ENCODE data around the gene RNF40. TPM values are rescaled to one million over a fixed set of nuclear protein-coding genes. Genes with fewer than 3 reads are reported as not detected.

RNF40 gene
- total and polyA plus RNA-seq, 2 of the 8 experiments (the other 6 are each of a cell fraction or from before 2014, with no cell fraction given), result 38.5 to 68.7 TPM

GRCh38 chr16:30724641-30725417 lies 37.3 kb upstream of the RNF40 start:
- DNase-seq (ENCODE audit: low read depth in 1 of 2, low spot score in 2 of 2) (no peak), FAIRE-seq (no peak)
- Histone ChIP-seq H3K4me1 (replicated peaks in 1 of 4; ENCODE audit: control insufficient read depth in 3 of 4, insufficient read depth in 4 of 4, low read length in 3 of 4) (peaks cover 0 to 3% (median 3%) of the 10 kb centered on the region in 4 experiments; a peak in 2 of 7 replicates), H2BK15ac (ENCODE audit: low read length) (no peak overlapping the region), H3K14ac (ENCODE audit: insufficient read length) (no peak overlapping the region), H3K18ac (ENCODE audit: extremely low read depth, low read length) (no peak overlapping the region), H4K20me1 (replicated peaks in 1 of 2; ENCODE audit: control insufficient read depth in 1 of 2, insufficient read depth in 2 of 2, low read length in 2 of 2) (peaks cover 8 to 28% of the 10 kb centered on the region in 2 experiments), H3K36me3 (ENCODE audit: control insufficient read depth in 2 of 4, insufficient read depth in 4 of 4, low read length in 3 of 4) (peaks cover 39 to 67% (median 60%) of the 10 kb centered on the region in 4 experiments), H4K8ac (ENCODE audit: extremely low read depth, insufficient read depth, low read length) (no peak overlapping the region), H3K9ac (replicated peaks in 1 of 4; ENCODE audit: extremely low read depth in 1 of 4, low read depth in 3 of 4, low read length in 3 of 4) (no peak overlapping the region), H3K79me1 (ENCODE audit: low read depth, low read length) (peaks cover 6% of the 10 kb centered on the region; the same call in 1 of the 2 replicates), H3K79me2 (ENCODE audit: control insufficient read depth in 1 of 2, insufficient read depth in 2 of 2, low read length in 2 of 2) (no peaks in the 10 kb centered on the region; a peak in 1 of 4 replicates), H2AK5ac (ENCODE audit: low read depth, low read length) (no peak overlapping the region), H3K4me2 (ENCODE audit: insufficient read depth in 1 of 2, low read depth in 2 of 2, low read length in 2 of 2) (no peak overlapping the region), H2BK20ac (ENCODE audit: low read length) (no peak overlapping the region), H3K56ac (replicated peaks; ENCODE audit: insufficient read length, low read depth, low read length) (no peak overlapping the region), H3K23me2 (ENCODE audit: low read depth, low read length) (no peaks in the 10 kb centered on the region), H3K9me3 (ENCODE audit: insufficient read depth in 2 of 2, low read depth in 1 of 2, low read length in 1 of 2) (no peaks in the 10 kb centered on the region), H4K91ac (replicated peaks; ENCODE audit: insufficient read length, low read length) (no peak overlapping the region), H4K5ac (ENCODE audit: insufficient read length, low read depth, low read length) (no peak overlapping the region), H2BK5ac (ENCODE audit: low read depth, low read length) (no peak overlapping the region), H3K4ac (replicated peaks; ENCODE audit: insufficient read length, low read depth, low read length) (no peak overlapping the region), H3K27ac (ENCODE audit: low read depth, low read length) (no peak overlapping the region), H3K23ac (ENCODE audit: insufficient read length) (no peak overlapping the region), H3K4me3 (ENCODE audit: extremely low read depth in 1 of 4, insufficient read depth in 2 of 4, low read depth in 3 of 4, low read length in 4 of 4) (no peak overlapping the region), H3K27me3 (replicated peaks in 1 of 4; ENCODE audit: control insufficient read depth in 3 of 4, extremely low read depth in 1 of 4, insufficient read depth in 3 of 4, low read length in 3 of 4) (no peaks in the 10 kb centered on the region), H2BK120ac (replicated peaks; ENCODE audit: low read depth, low read length) (no peak overlapping the region), H2BK12ac (ENCODE audit: low read depth, low read length) (no peak overlapping the region), H2AFZ (ENCODE audit: low read length) (no peak overlapping the region)
- TF ChIP-seq SUZ12 (IDR thresholded peaks at IDR 0.05; ENCODE audit: low read length), result no peak
- ChIA-PET POLR2A (ENCODE audit: partially characterized antibody) (interaction anchor here (0.9 to 6.8 kb wide), 7 partner anchors 10 to 24 kb away, joined by 3 to 80 read pairs (median 9); partner anchors contain the start of genes PHKG2 and SRCAP), CTCF (ENCODE audit: partially characterized antibody) (interaction anchor here (0.8 to 2.1 kb wide), 2 partner anchors 12 to 365 kb away, joined by 3 to 8 read pairs; no protein-coding TSS in a partner anchor)
- 92% methylated on average over 17 of the region's 23 CpGs; no CpG with 5 or more reads in 1 of the 2 experiments for WGBS, 2 experiments (ENCODE audit: extremely low coverage in 1 of 2, insufficient coverage in 1 of 2, insufficient read length in 1 of 2, insufficient replicate concordance in 2 of 2, low coverage in 1 of 2, low lambda C conversion rate in 2 of 2, missing lambda C conversion rate in 1 of 2)

All from H1 (cell line).